WTC11 (cell line): ENCODE results near the gene ZNF189. TPM values are rescaled to one million over a fixed set of nuclear protein-coding genes. Genes with fewer than 3 reads are reported as not detected.

ENCODE experiments used
- ATAC-seq: fragments of 200-7000 bp; cut with Tn5 transposase; 2 replicates; pipeline ENCODE4 v1.10.0; 2021; ENCODE audit warnings: mild to moderate bottlenecking, moderate library complexity
- CTCF ChIA-PET: fragments of 300-600 bp; sonication (Branson Sonifier 250); formaldehyde crosslinking; loops from one replicate; lab custom pipeline; 2021; ENCODE audit warnings: antibody characterized with exemption; lab: Charles Lee
- POLR2A ChIA-PET: fragments of 350-600 bp; sonication (Branson Sonifier 250); formaldehyde crosslinking; loops from one replicate; lab custom pipeline; 2021; ENCODE audit warnings: antibody characterized with exemption; lab: Charles Lee
- DNase-seq: peaks from one replicate; pipeline ENCODE4 v3.0.0; 2021; ENCODE audit warnings: low spot score
- H3K27ac Mint-ChIP-seq: 2 replicates; pipeline ENCODE4 v1.8.0; 2021; ENCODE audit warnings: mixed read lengths
- H3K27me3 Mint-ChIP-seq: 2 replicates; pipeline ENCODE4 v1.8.0; 2021; ENCODE audit warnings: low read depth, mild to moderate bottlenecking, moderate library complexity, mixed read lengths
- H3K36me3 Mint-ChIP-seq: 2 replicates; pipeline ENCODE4 v1.8.0; 2021; ENCODE audit warnings: mixed read lengths
- H3K4me1 Mint-ChIP-seq: 2 replicates; pipeline ENCODE4 v1.8.0; 2022; ENCODE audit warnings: mixed read lengths
- H3K4me3 Mint-ChIP-seq: 2 replicates; pipeline ENCODE4 v1.8.0; 2021; ENCODE audit warnings: mild to moderate bottlenecking, moderate library complexity, mixed read lengths
- H3K9me3 Mint-ChIP-seq: 2 replicates; pipeline ENCODE4 v1.8.0; 2021; ENCODE audit warnings: mixed read lengths
- CREB1 ChIP-seq: sonication (generic); formaldehyde crosslinking; IDR thresholded peaks from 2 replicates; pipeline ENCODE4 v1.8.0; 2023; ENCODE audit warnings: mild to moderate bottlenecking, missing genetic modification reagents
- CREM ChIP-seq: sonication (generic); formaldehyde crosslinking; IDR thresholded peaks from 2 replicates; pipeline ENCODE4 v1.8.1; 2022; ENCODE audit warnings: mild to moderate bottlenecking, missing genetic modification reagents, moderate library complexity
- E2F5 ChIP-seq: sonication (generic); formaldehyde crosslinking; IDR thresholded peaks from 2 replicates; pipeline ENCODE4 v1.8.1; 2022; ENCODE audit warnings: mild to moderate bottlenecking, moderate library complexity, missing genetic modification reagents
- ESRRA ChIP-seq: sonication (generic); formaldehyde crosslinking; IDR thresholded peaks from 2 replicates; pipeline ENCODE4 v1.8.1; 2022; ENCODE audit warnings: mild to moderate bottlenecking, missing genetic modification reagents, borderline replicate concordance
- FOXP4 ChIP-seq: sonication (generic); formaldehyde crosslinking; IDR thresholded peaks from 2 replicates; pipeline ENCODE4 v1.8.0; 2022; ENCODE audit warnings: mild to moderate bottlenecking, missing genetic modification reagents
- NFATC4 ChIP-seq: fragments of 250-450 bp; sonication (Bioruptor Pico); IDR thresholded peaks from 2 replicates; pipeline ENCODE4 v1.9.0; 2021; ENCODE audit warnings: mild to moderate bottlenecking
- PRDM15 ChIP-seq: sonication (generic); formaldehyde crosslinking; IDR thresholded peaks from 2 replicates; pipeline ENCODE4 v1.8.0; 2022; ENCODE audit warnings: missing genetic modification reagents
- PREB ChIP-seq: sonication (generic); formaldehyde crosslinking; IDR thresholded peaks from 2 replicates; pipeline ENCODE4 v1.8.1; 2022; ENCODE audit warnings: mild to moderate bottlenecking, missing genetic modification reagents, moderate library complexity, borderline replicate concordance
- SMAD4 ChIP-seq: sonication (generic); formaldehyde crosslinking; IDR thresholded peaks from 2 replicates; pipeline ENCODE4 v1.8.0; 2022; ENCODE audit warnings: mild to moderate bottlenecking, missing genetic modification reagents
- TCF7 ChIP-seq: sonication (generic); formaldehyde crosslinking; IDR thresholded peaks from 2 replicates; pipeline ENCODE4 v1.8.0; 2022; ENCODE audit warnings: mild to moderate bottlenecking, low read depth, missing genetic modification reagents, moderate library complexity
- USF2 ChIP-seq: sonication (generic); formaldehyde crosslinking; IDR thresholded peaks from 2 replicates; pipeline ENCODE4 v1.8.1; 2023; ENCODE audit warnings: mild to moderate bottlenecking, missing genetic modification reagents, moderate library complexity
- ZNF219 ChIP-seq: sonication (generic); formaldehyde crosslinking; IDR thresholded peaks from 2 replicates; pipeline ENCODE4 v1.8.0; 2023; ENCODE audit warnings: missing genetic modification reagents, mild to moderate bottlenecking, borderline replicate concordance
- ZNF263 ChIP-seq: sonication (generic); formaldehyde crosslinking; IDR thresholded peaks from 2 replicates; pipeline ENCODE4 v1.8.1; 2022; ENCODE audit warnings: low read depth, mild to moderate bottlenecking, moderate library complexity, missing genetic modification reagents
- ZNF425 ChIP-seq: fragments of 250-450 bp; sonication (Bioruptor Pico); conservative IDR thresholded peaks from 2 replicates; pipeline ENCODE4 v1.9.0; 2021; ENCODE audit warnings: mild to moderate bottlenecking
- ZNF671 ChIP-seq: fragments of 250-450 bp; sonication (Bioruptor Pico); IDR thresholded peaks from 2 replicates; pipeline ENCODE4 v1.8.0; 2021; ENCODE audit warnings: mild to moderate bottlenecking
- ZSCAN18 ChIP-seq: fragments of 250-450 bp; sonication (Bioruptor Pico); IDR thresholded peaks from 2 replicates; pipeline ENCODE4 v2.1.2; 2022; ENCODE audit warnings: mild to moderate bottlenecking, moderate library complexity
- total RNA-seq: library from RNA; stranded (reverse); gene quantifications from 3 replicates; pipeline ENCODE4 v1.2.3, GENCODE V29; 2021

The ZNF189 gene
- total RNA-seq, 1 experiment from 2014 or later = 10.3 TPM

- POLR2A ChIA-PET = no interaction called here
- no peak overlapping the region for H3K4me3 Mint-ChIP-seq
- CTCF ChIA-PET = no interaction called here
- ATAC-seq (no peak), DNase-seq (no peak)
- no peak overlapping the region for H3K27ac Mint-ChIP-seq
- TF ChIP-seq FOXP4 (CRISPR knock-in tag) (no peak), ZNF219 (CRISPR knock-in tag) (no peak), NFATC4 (CRISPR knock-in tag) (no peak), USF2 (CRISPR knock-in tag) (no peak), ZSCAN18 (CRISPR knock-in tag) (no peak)
- peaks cover 22% of the 10 kb centered on the region for H3K4me1 Mint-ChIP-seq
- H3K27me3 Mint-ChIP-seq = no peaks in the 10 kb centered on the region
- peaks cover 64% of the 10 kb centered on the region for H3K36me3 Mint-ChIP-seq
- H3K9me3 Mint-ChIP-seq = peaks cover 32% of the 10 kb centered on the region
Measured at GRCh38 chr9:101394687-101395086, 4.0 kb upstream of the ZNF189 start.

GRCh38 chr9:101397746-101398067, 944 bp upstream of the ZNF189 start:
- Mint-ChIP-seq H3K4me3 (peak overlapping the region; percentile 99), H3K27ac (peak overlapping the region; percentile 99), H3K36me3 (peaks cover 66% of the 10 kb centered on the region), H3K9me3 (peaks cover 29% of the 10 kb centered on the region)
- ATAC-seq (no peak), DNase-seq (no peak)
- POLR2A ChIA-PET = no interaction called here
- TF ChIP-seq TCF7 (CRISPR knock-in tag) (no peak), CREB1 (CRISPR knock-in tag) (no peak), SMAD4 (CRISPR knock-in tag) (no peak), PRDM15 (CRISPR knock-in tag) (no peak), ESRRA (CRISPR knock-in tag) (no peak), USF2 (CRISPR knock-in tag) (no peak), PREB (no peak), ZNF263 (CRISPR knock-in tag) (no peak), ZNF671 (CRISPR knock-in tag) (no peak), CREM (no peak), ZNF425 (CRISPR knock-in tag) (no peak), E2F5 (CRISPR knock-in tag) (no peak)
- TF ChIP-seq, all 79 proteins: peak for 0
- no peaks in the 10 kb centered on the region for H3K27me3 Mint-ChIP-seq
- peaks cover 26% of the 10 kb centered on the region for H3K4me1 Mint-ChIP-seq
- CTCF ChIA-PET = no interaction called here
